WTC11 (cell line): ENCODE measurements around the gene SLC2A4.

Experiments
- AFF4 ChIP-seq: sonication (generic); formaldehyde crosslinking; IDR thresholded peaks from 2 replicates; pipeline ENCODE4 v1.8.1; 2023; ENCODE audit warnings: mild to moderate bottlenecking, missing genetic modification reagents, borderline replicate concordance
- ATF2 ChIP-seq: sonication (generic); formaldehyde crosslinking; IDR thresholded peaks from 2 replicates; pipeline ENCODE4 v1.8.1; 2022; ENCODE audit warnings: low read depth, missing genetic modification reagents, borderline replicate concordance
- CREM ChIP-seq: sonication (generic); formaldehyde crosslinking; IDR thresholded peaks from 2 replicates; pipeline ENCODE4 v1.8.1; 2022; ENCODE audit warnings: mild to moderate bottlenecking, missing genetic modification reagents, moderate library complexity
- CTCF ChIP-seq: fragments of 200-600 bp; IDR thresholded peaks from 2 replicates; pipeline ENCODE4 v1.8.0; 2022; ENCODE audit warnings: antibody characterized with exemption
- EMX1 ChIP-seq: fragments of 250-450 bp; sonication (Bioruptor Pico); IDR thresholded peaks from 2 replicates; pipeline ENCODE4 v1.8.0; 2021; ENCODE audit warnings: mild to moderate bottlenecking
- HMGXB4 ChIP-seq: sonication (generic); formaldehyde crosslinking; IDR thresholded peaks from 2 replicates; pipeline ENCODE4 v1.8.1; 2023; ENCODE audit warnings: mild to moderate bottlenecking, moderate library complexity, missing genetic modification reagents
- IRF2 ChIP-seq: sonication (generic); formaldehyde crosslinking; IDR thresholded peaks from 2 replicates; pipeline ENCODE4 v1.8.0; 2022; ENCODE audit warnings: low read depth, missing genetic modification reagents, borderline replicate concordance
- MAX ChIP-seq: sonication (generic); formaldehyde crosslinking; IDR thresholded peaks from 2 replicates; pipeline ENCODE4 v1.8.0; 2022; ENCODE audit warnings: mild to moderate bottlenecking, missing genetic modification reagents
- NFYB ChIP-seq: sonication (generic); formaldehyde crosslinking; conservative IDR thresholded peaks from 2 replicates; pipeline ENCODE4 v1.8.0; 2022; ENCODE audit warnings: low read depth, missing genetic modification reagents
- TEAD1 ChIP-seq: sonication (generic); formaldehyde crosslinking; IDR thresholded peaks from 2 replicates; pipeline ENCODE4 v1.8.0; 2022; ENCODE audit warnings: mild to moderate bottlenecking, missing genetic modification reagents
- ZBTB21 ChIP-seq: sonication (generic); formaldehyde crosslinking; IDR thresholded peaks from 2 replicates; pipeline ENCODE4 v1.8.1; 2023; ENCODE audit warnings: mild to moderate bottlenecking, missing genetic modification reagents, borderline replicate concordance
- ZNF232 ChIP-seq: sonication (generic); formaldehyde crosslinking; IDR thresholded peaks from 2 replicates; pipeline ENCODE4 v1.8.0; 2022; ENCODE audit warnings: mild to moderate bottlenecking, missing genetic modification reagents
- ZNF416 ChIP-seq: fragments of 250-450 bp; sonication (Bioruptor Pico); IDR thresholded peaks from 2 replicates; pipeline ENCODE4 v1.9.0; 2021; ENCODE audit warnings: mild to moderate bottlenecking, inconsistent platforms
- ZSCAN18 ChIP-seq: fragments of 250-450 bp; sonication (Bioruptor Pico); IDR thresholded peaks from 2 replicates; pipeline ENCODE4 v2.1.2; 2022; ENCODE audit warnings: mild to moderate bottlenecking, moderate library complexity

- TF ChIP-seq CTCF (no peak), ZBTB21 (CRISPR knock-in tag) (no peak), IRF2 (CRISPR knock-in tag) (no peak), CREM (CRISPR knock-in tag) (no peak), AFF4 (CRISPR knock-in tag) (no peak), NFYB (CRISPR knock-in tag) (no peak), MAX (CRISPR knock-in tag) (no peak), TEAD1 (CRISPR knock-in tag) (no peak), ZNF416 (no peak), ATF2 (CRISPR knock-in tag) (no peak), HMGXB4 (CRISPR knock-in tag) (no peak), EMX1 (CRISPR knock-in tag) (no peak), ZNF232 (no peak), ZSCAN18 (CRISPR knock-in tag) (no peak)
Observed at GRCh38 chr17:7293159-7293558, 11.6 kb downstream of the SLC2A4 start.
